ENCODE results near the gene CACHD1.

- TF ChIP-seq EZH2phosphoT487 (conservative IDR thresholded peaks at IDR 0.05; ENCODE audit: low read length) (no peak), CTCF (IDR thresholded peaks at IDR 0.05; ENCODE audit: insufficient read depth, low read length, poor library complexity, severe bottlenecking) (no peak)
These were observed 36.2 kb downstream of the CACHD1 start for GRCh38 chr1:64505944-64506655.

All from SU-DHL-6 (cell line).